Measurements from ENCODE around the gene GPC3. TPM values are rescaled to one million over a fixed set of nuclear protein-coding genes. Genes with fewer than 3 reads are reported as not detected.

Gene GPC3
- total RNA-seq, 1 donor from 2014 or later: 6.7 TPM

GRCh38 chrX:133869270-133869669 is 116.1 kb downstream of the GPC3 start:
- ATAC-seq (ENCODE audit: poor library complexity) (no peak), DNase-seq (no peak)
- intact Hi-C loops (cut with DNase I): no loop called here

GRCh38 chrX:133868682-133869081 is 116.7 kb downstream of the GPC3 start:
- ATAC-seq (ENCODE audit: poor library complexity) (no peak), DNase-seq (no peak)
- intact Hi-C loops (cut with DNase I): no loop called here

GRCh38 chrX:133868250-133868649 is 117.1 kb downstream of the GPC3 start:
- ATAC-seq (ENCODE audit: poor library complexity) (no peak), DNase-seq (no peak)
- intact Hi-C loops (cut with DNase I): no loop called here

- ATAC-seq (ENCODE audit: poor library complexity) (no peak), DNase-seq (no peak)
- intact Hi-C loops (cut with DNase I): no loop called here
Observed at GRCh38 chrX:133865761-133866471, 119.5 kb downstream of the GPC3 start.

GRCh38 chrX:133864236-133864635 is 121.2 kb downstream of the GPC3 start:
- intact Hi-C loops (cut with DNase I): no loop called here
- ATAC-seq (ENCODE audit: poor library complexity) (no peak), DNase-seq (no peak)

GRCh38 chrX:133859860-133860259 is 125.5 kb downstream of the GPC3 start:
- no peak for DNase-seq
- peak; percentile 68 for ATAC-seq (ENCODE audit: poor library complexity)
- intact Hi-C loops (cut with DNase I): no loop called here

DNA sequence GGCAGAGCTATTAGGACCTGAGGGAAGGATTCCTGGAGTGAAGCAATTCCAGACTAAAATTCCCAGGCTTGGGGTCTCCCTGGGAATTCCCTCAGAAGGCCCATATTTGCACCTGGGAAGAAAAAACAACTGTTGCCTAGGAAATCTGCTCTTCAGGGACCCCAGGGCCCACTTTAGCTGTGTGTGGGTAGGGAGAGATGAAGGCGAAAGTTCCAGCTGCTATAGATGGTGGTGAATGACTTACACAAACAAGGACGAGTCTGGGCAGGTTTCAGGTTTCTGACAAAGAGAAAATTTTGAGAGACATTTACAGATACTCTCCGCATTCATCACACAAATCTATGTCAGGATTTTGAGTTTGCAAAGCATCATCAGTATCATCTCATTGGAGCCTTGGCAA is 126.1 kb downstream of the GPC3 start:
- DNase-seq (no peak), ATAC-seq (ENCODE audit: poor library complexity) (no peak)
- intact Hi-C loops (cut with DNase I): no loop called here

- DNase-seq (no peak), ATAC-seq (ENCODE audit: poor library complexity) (no peak)
- intact Hi-C loops (cut with DNase I): no loop called here
Observed at GRCh38 chrX:133857640-133858269, 127.6 kb downstream of the GPC3 start.

DNA sequence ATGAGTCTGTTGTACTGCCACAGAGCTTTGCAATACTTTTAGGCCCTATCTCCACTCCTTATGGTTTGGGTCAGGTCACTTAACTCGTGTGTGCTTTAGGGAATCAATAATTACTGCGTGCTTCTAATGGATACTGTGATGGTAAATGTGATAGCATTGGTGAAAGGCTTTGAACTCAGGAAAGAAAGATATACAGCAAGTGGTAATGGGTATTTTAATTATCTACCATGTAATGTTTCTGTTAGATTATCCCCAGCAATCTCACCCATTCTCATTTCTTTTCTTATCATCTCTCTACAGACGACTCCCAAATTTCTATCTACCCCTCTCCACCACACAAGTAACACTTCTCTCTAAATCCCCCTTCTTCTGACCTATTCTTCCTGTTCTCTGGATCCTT is 128.6 kb downstream of the GPC3 start:
- DNase-seq: no peak
- intact Hi-C loops (cut with DNase I): no loop called here
- ATAC-seq (ENCODE audit: poor library complexity): no peak

GRCh38 chrX:133854290-133854689 is 131.1 kb downstream of the GPC3 start:
- intact Hi-C loops (cut with DNase I): no loop called here
- no peak for ATAC-seq (ENCODE audit: poor library complexity)
- no peak for DNase-seq

DNA sequence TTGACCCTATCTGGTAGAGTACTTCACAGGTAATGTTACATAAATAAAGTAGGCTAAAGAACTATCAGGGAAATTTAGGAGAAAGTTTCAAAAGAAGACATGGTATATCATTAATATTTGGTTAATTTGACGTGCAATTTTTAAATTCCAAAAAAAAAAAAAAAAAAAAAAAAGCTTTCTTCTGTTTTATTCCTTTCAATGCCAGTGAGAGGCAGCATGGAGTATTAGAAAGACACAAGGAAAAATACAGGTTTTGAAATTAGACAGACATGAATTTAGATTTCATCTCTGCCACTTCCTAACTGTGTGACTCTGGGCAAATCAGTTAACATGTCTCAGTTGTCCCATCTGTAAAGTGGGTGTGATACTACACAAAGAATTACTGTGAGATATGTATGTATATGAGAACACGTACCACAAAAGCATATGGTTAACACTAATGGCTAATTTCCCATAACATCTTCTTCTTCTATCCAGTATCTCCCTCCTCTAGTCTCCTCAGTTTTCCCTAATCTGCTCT is 132.5 kb downstream of the GPC3 start:
- intact Hi-C loops (cut with DNase I): no loop called here
- DNase-seq (no peak), ATAC-seq (ENCODE audit: poor library complexity) (no peak)

- intact Hi-C loops (cut with DNase I): no loop called here
- no peak for ATAC-seq (ENCODE audit: poor library complexity)
Observed at GRCh38 chrX:133852401-133852800, 133.0 kb downstream of the GPC3 start.

GRCh38 chrX:133850399-133850798 is 135.0 kb downstream of the GPC3 start:
- no peak for ATAC-seq (ENCODE audit: poor library complexity)
- no peak for DNase-seq
- intact Hi-C loops (cut with DNase I): no loop called here

More at GRCh38 chrX:133852401-133852800, 133.0 kb downstream of the GPC3 start:
- no peak for DNase-seq

DNA sequence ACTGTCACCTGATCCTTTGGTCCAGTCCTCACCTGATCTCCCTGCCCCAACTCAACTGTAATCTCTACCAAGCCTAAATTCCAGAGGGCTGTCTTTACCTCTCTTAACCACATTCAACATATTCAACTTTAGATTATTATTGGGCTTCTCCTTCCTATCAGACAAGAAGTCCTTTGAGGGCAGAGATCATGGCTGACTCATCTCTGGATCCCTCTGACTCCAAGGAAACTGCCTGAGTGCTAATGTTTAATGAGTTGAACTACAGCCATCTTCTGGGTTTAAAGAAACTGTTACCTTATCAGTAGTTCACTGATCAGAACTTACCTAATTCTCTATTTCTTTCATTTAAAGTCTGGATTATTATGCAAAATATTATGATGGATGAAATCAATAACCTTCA is 135.7 kb downstream of the GPC3 start:
- no peak for DNase-seq
- ATAC-seq (ENCODE audit: poor library complexity): no peak
- intact Hi-C loops (cut with DNase I): no loop called here

DNA sequence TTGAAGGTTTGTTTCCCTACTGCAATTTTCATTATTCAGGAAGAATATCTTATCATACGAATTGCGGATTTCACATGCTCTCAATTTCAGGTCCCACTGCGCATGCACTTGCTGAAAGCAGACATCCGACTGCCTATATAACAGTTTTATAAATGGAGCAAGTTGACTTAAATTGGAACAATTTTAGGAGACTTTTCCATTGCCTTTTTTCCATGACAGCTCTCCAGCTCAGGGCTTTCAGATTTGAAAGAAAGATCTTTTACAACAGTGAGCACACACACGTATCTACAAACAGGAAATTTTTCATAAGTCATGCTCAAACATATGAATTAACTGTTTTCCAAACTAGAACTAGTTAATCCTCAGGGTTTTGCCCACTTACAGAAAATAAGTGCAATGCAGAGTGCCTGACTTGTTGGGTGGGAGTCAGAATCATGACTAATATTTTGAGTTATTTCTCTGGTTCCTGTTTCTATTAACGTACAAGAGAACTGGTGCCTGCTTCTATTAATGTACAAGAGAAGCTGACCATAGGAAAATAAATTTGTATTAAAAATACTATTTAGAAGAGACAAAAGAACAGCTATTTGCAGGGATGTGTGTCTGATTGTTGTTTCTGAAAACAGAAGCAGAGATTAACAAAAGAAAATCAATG is 137.9 kb downstream of the GPC3 start:
- no peak for DNase-seq
- ATAC-seq (ENCODE audit: poor library complexity): no peak
- intact Hi-C loops (cut with DNase I): no loop called here

GRCh38 chrX:133846311-133846710 is 139.1 kb downstream of the GPC3 start:
- ATAC-seq (ENCODE audit: poor library complexity): no peak
- intact Hi-C loops (cut with DNase I): no loop called here
- no peak for DNase-seq

DNA sequence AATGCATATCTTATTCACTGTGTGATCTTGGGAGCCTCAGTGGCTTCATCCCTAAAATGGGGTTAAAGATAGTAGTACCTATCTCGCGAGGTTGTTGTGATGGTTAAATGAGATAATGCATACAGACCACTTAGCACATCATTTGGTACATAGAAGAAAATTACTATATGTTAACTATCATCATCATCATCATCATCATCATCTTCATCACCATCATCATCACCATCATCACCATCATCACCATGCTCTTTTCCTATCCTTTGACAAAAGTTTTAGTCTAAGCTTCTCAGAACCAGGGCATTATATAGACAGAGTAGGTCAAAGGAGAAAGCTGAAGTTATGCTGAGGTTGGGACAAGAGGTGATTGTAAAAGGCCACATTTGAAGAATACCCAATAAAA is 145.0 kb downstream of the GPC3 start:
- ATAC-seq (ENCODE audit: poor library complexity): no peak
- DNase-seq: no peak
- intact Hi-C loops (cut with DNase I): no loop called here

GRCh38 chrX:133838761-133839676 is 146.4 kb downstream of the GPC3 start:
- DNase-seq (no peak), ATAC-seq (ENCODE audit: poor library complexity) (no peak)
- intact Hi-C loops (cut with DNase I): no loop called here

DNA sequence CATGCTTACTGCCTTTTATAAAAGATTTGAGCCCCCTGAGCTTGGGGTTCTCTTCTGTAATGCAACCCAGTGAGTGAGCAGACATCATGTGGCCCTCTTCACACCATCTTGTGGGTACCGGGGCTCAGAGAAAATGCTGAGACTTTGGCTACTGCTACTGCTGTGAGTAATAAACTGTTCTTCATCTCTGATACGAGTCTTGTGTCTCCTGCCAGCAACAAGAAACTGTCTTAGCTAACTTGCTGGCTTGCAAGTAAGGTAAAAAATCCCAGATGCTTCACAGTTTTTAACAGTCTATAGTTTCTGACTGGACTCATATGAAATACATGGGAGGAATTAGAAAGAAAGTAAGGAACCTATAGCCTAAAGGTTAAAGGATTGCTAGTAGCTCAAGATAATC is 148.3 kb downstream of the GPC3 start:
- intact Hi-C loops (cut with DNase I): no loop called here
- no peak for ATAC-seq (ENCODE audit: poor library complexity)
- no peak for DNase-seq
